CD14-positive monocyte (primary cell): Measurements from ENCODE around the gene GAREM2. TPM values are rescaled to one million over a fixed set of nuclear protein-coding genes. Genes with fewer than 3 reads are reported as not detected.

Source experiments
- DNase-seq, 3 donors: peaks; one replicate each; pipeline ENCODE4 v3.0.0-alpha.2; 2011 to 2022
- H2AFZ ChIP-seq: 2 replicates; pipeline ENCODE4 v1.6.0; 2012; ENCODE audit warnings: mild to moderate bottlenecking, low read depth, low read length, inconsistent platforms; ENCODE audit not compliant: insufficient read depth, poor library complexity, severe bottlenecking
- H3K27ac ChIP-seq, 2 donors: 1 replicate in 1 of 2; 2 replicates in 1 of 2; pipeline ENCODE4 v1.5.1; 2012 to 2013; ENCODE audit warnings: low read length in 2 of 2, control low read depth in 1 of 2, inconsistent platforms in 1 of 2, low read depth in 1 of 2, mild to moderate bottlenecking in 1 of 2
- H3K27me3 ChIP-seq, 2 donors: one replicate each; pipeline versions ENCODE4 v1.6.0 to v1.6.1; 2011 to 2013; ENCODE audit warnings: low read length in 2 of 2; ENCODE audit not compliant: control insufficient read depth in 2 of 2, insufficient read depth in 2 of 2
- H3K36me3 ChIP-seq, 2 donors: replicated peaks in 1 of 2; 1 replicate in 1 of 2; 2 replicates in 1 of 2; pipeline versions ENCODE4 v1.5.1 to v1.6.1; 2012 to 2013; ENCODE audit warnings: low read length in 2 of 2, control low read depth in 1 of 2, inconsistent platforms in 1 of 2, mild to moderate bottlenecking in 1 of 2; ENCODE audit not compliant: insufficient read depth in 2 of 2, control insufficient read depth in 1 of 2
- H3K4me1 ChIP-seq, 2 donors: 1 replicate in 1 of 2; 2 replicates in 1 of 2; pipeline versions ENCODE4 v1.5.1 to v1.6.1; 2012 to 2013; ENCODE audit warnings: low read length in 2 of 2, control low read depth in 1 of 2, inconsistent platforms in 1 of 2, mild to moderate bottlenecking in 1 of 2, moderate library complexity in 1 of 2; ENCODE audit not compliant: insufficient read depth in 2 of 2, control insufficient read depth in 1 of 2
- H3K4me2 ChIP-seq: replicated peaks from 2 replicates; pipeline ENCODE3; 2012; ENCODE audit warnings: low read length, moderate library complexity, mild to moderate bottlenecking; ENCODE audit not compliant: poor library complexity, severe bottlenecking; ENCODE audit errors: extremely low read depth
- H3K4me3 ChIP-seq, 3 experiments: fragments of 200-600 bp in 1 of 3; sonication (generic) in 1 of 3; replicated peaks in 1 of 3; 1 replicate in 2 of 3; 2 replicates in 1 of 3; pipeline ENCODE4 v1.5.1; 2011 to 2013; ENCODE audit warnings: low read length in 3 of 3, mild to moderate bottlenecking in 3 of 3, control low read depth in 2 of 3, low read depth in 2 of 3, inconsistent platforms in 1 of 3, moderate library complexity in 1 of 3
- H3K79me2 ChIP-seq: 2 replicates; pipeline ENCODE4 v1.6.0; 2012; ENCODE audit warnings: mild to moderate bottlenecking, control low read depth, inconsistent platforms, low read length, moderate library complexity; ENCODE audit not compliant: insufficient read depth
- H3K9ac ChIP-seq: 2 replicates; pipeline ENCODE4 v1.6.0; 2017; ENCODE audit warnings: low read length, mild to moderate bottlenecking; ENCODE audit not compliant: insufficient read depth, poor library complexity, severe bottlenecking
- H3K9me3 ChIP-seq, 2 donors: replicated peaks in 1 of 2; 1 replicate in 1 of 2; 2 replicates in 1 of 2; pipeline versions ENCODE4 v1.5.1 to v1.6.1; 2012 to 2013; ENCODE audit warnings: low read length in 2 of 2, control low read depth in 1 of 2; ENCODE audit not compliant: control insufficient read depth in 1 of 2, insufficient read depth in 1 of 2
- H4K20me1 ChIP-seq: 2 replicates; pipeline ENCODE4 v1.6.0; 2012; ENCODE audit warnings: mild to moderate bottlenecking, low read length, control low read depth, moderate library complexity; ENCODE audit not compliant: insufficient read depth
- H3K27ac Mint-ChIP-seq, 7 donors: one replicate each; pipeline ENCODE4 v1.8.0; 2020; ENCODE audit warnings: mild to moderate bottlenecking in 7 of 7, mixed read lengths in 7 of 7, moderate library complexity in 6 of 7, inconsistent platforms in 2 of 7
- H3K27me3 Mint-ChIP-seq, 3 donors: one replicate each; pipeline ENCODE4 v1.8.0; 2021 to 2022; ENCODE audit warnings: low read depth in 3 of 3, mild to moderate bottlenecking in 3 of 3, mixed read lengths in 3 of 3, moderate library complexity in 3 of 3, inconsistent platforms in 1 of 3
- H3K36me3 Mint-ChIP-seq, 2 donors: one replicate each; pipeline ENCODE4 v1.8.0; 2020; ENCODE audit warnings: mixed read lengths in 2 of 2, inconsistent platforms in 1 of 2, mild to moderate bottlenecking in 1 of 2
- H3K4me1 Mint-ChIP-seq: one replicate; pipeline ENCODE4 v1.8.0; 2020; ENCODE audit warnings: mild to moderate bottlenecking, mixed read lengths
- H3K4me3 Mint-ChIP-seq, 2 donors: one replicate each; pipeline ENCODE4 v1.8.0; 2020; ENCODE audit warnings: mild to moderate bottlenecking in 2 of 2, mixed read lengths in 2 of 2, moderate library complexity in 1 of 2
- H3K9me3 Mint-ChIP-seq, 7 donors: one replicate each; pipeline ENCODE4 v1.8.0; 2020 to 2022; ENCODE audit warnings: mixed read lengths in 7 of 7, mild to moderate bottlenecking in 6 of 7, moderate library complexity in 6 of 7, inconsistent platforms in 2 of 7
- WGBS: methylation state at CpG from one replicate; pipeline ENCODE4 v1.1.5; 2013; ENCODE audit warnings: missing lambda C conversion rate; ENCODE audit not compliant: insufficient coverage; 5-methylcytosine and 5-hydroxymethylcytosine counted together
- intact Hi-C, 2 donors: fragments of 100-400 bp; cut with micrococcal nuclease; formaldehyde crosslinking; loops; one replicate each; pipeline versions ENCODE4 v1.15.0 to v1.15.1; 2023
- polyA plus RNA-seq, 3 donors: library from polyadenylated mRNA; depleted of rRNA in 1 of 3; unstranded in 2 of 3; stranded (reverse) in 1 of 3; fragments of 300-500 nt in 2 of 3; fragments of >200 nt in 1 of 3; fragmentation: Illumina TruSeq in 2 of 3; gene quantifications; 1 replicate in 2 of 3; 2 replicates in 1 of 3; pipeline ENCODE4 v1.2.3, GENCODE V29; 2012 to 2021
- TF ChIP-seq, protein P1 (sequence below): fragments of 200-600 bp; IDR thresholded peaks from one replicate; pipeline ENCODE4 v1.8.0; 2022; ENCODE audit warnings: antibody characterized with exemption, mild to moderate bottlenecking

Gene GAREM2
- polyA plus RNA-seq, 3 donors: 0.08 to 0.09 TPM; not detected in 1

- WGBS: 96% methylated on average over 16 of the region's 16 CpGs
- peaks cover 9 to 21% of the 10 kb centered on the region in 2 donors for H3K4me1 ChIP-seq
- Mint-ChIP-seq H3K27me3 (peaks cover 12 to 25% (median 24%) of the 10 kb centered on the region in 3 donors), H3K4me3 (no peak overlapping the region), H3K4me1 (peaks cover 16% of the 10 kb centered on the region), H3K27ac (no peak overlapping the region), H3K36me3 (peaks cover 27 to 29% of the 10 kb centered on the region in 2 donors), H3K9me3 (peaks cover 0 to 3% (median 0%) of the 10 kb centered on the region in 7 donors)
- intact Hi-C loops: loop anchor here in 1 of 2 donors (10.0 kb wide), 1 partner anchor 233 kb away; no protein-coding TSS in a partner anchor
- no peak overlapping the region for H3K27ac ChIP-seq
- H3K4me3 ChIP-seq: no peak overlapping the region
- no peak overlapping the region for H3K9ac ChIP-seq
- DNase-seq: no peak
- H3K9me3 ChIP-seq: no peaks in the 10 kb centered on the region
- H2AFZ ChIP-seq: no peak overlapping the region
- peaks cover 4 to 14% of the 10 kb centered on the region in 2 donors for H3K27me3 ChIP-seq
- no peaks in the 10 kb centered on the region for H3K79me2 ChIP-seq
- TF ChIP-seq, protein P1, sequence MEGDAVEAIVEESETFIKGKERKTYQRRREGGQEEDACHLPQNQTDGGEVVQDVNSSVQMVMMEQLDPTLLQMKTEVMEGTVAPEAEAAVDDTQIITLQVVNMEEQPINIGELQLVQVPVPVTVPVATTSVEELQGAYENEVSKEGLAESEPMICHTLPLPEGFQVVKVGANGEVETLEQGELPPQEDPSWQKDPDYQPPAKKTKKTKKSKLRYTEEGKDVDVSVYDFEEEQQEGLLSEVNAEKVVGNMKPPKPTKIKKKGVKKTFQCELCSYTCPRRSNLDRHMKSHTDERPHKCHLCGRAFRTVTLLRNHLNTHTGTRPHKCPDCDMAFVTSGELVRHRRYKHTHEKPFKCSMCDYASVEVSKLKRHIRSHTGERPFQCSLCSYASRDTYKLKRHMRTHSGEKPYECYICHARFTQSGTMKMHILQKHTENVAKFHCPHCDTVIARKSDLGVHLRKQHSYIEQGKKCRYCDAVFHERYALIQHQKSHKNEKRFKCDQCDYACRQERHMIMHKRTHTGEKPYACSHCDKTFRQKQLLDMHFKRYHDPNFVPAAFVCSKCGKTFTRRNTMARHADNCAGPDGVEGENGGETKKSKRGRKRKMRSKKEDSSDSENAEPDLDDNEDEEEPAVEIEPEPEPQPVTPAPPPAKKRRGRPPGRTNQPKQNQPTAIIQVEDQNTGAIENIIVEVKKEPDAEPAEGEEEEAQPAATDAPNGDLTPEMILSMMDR: no peak
- peaks cover 22 to 28% of the 10 kb centered on the region in 2 donors for H3K36me3 ChIP-seq
- H4K20me1 ChIP-seq: no peaks in the 10 kb centered on the region
- H3K4me2 ChIP-seq: no peak overlapping the region
Measured at GRCh38 chr2:26187537-26188104, 14.7 kb downstream of the GAREM2 start.

DNA sequence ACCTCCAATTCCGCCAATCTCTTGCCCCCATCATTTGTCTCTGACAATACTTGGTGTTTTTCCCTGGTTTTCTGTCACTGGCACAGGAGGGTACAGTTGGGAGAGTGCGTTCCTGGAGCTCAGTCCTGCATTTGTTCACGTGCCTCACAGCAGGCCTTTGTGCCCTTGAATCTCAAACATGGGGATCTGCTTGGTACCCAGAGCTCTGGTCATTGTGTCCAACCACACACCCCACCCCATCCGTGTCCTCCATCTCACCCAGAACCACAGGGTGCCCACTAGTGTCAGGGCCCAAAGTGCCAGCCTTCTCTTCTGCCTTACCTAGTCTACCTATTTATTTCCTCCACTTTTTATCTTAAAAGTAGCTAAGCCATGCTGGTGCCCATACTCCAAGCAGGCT lies 16.2 kb downstream of the GAREM2 start:
- TF ChIP-seq, protein P1: no peak

More for the DNA sequence above, 16.2 kb downstream of the GAREM2 start:
- Mint-ChIP-seq H3K27ac (peak overlapping the region in 4 of 7 donors; percentile 7 to 55 (median 14)), H3K36me3 (peaks cover 39 to 42% of the 10 kb centered on the region in 2 donors), H3K4me1 (peaks cover 11% of the 10 kb centered on the region), H3K9me3 (peaks cover 0 to 3% (median 0%) of the 10 kb centered on the region in 7 donors), H3K27me3 (peaks cover 12 to 18% (median 18%) of the 10 kb centered on the region in 3 donors), H3K4me3 (no peak overlapping the region)
- intact Hi-C loops: loop anchor here in 1 of 2 donors (10.0 kb wide), 1 partner anchor 234 kb away; no protein-coding TSS in a partner anchor
- Histone ChIP-seq H3K9me3 (no peaks in the 10 kb centered on the region), H4K20me1 (no peaks in the 10 kb centered on the region), H2AFZ (no peak overlapping the region), H3K79me2 (no peaks in the 10 kb centered on the region), H3K27me3 (peaks cover 4 to 12% of the 10 kb centered on the region in 2 donors), H3K27ac (peak overlapping the region in 1 of 2 donors; percentile 32), H3K9ac (no peak overlapping the region), H3K4me3 (no peak overlapping the region), H3K4me1 (peaks cover 9 to 18% of the 10 kb centered on the region in 2 donors), H3K36me3 (peaks cover 37 to 43% of the 10 kb centered on the region in 2 donors), H3K4me2 (no peak overlapping the region)
- DNase-seq: no peak
- 86% methylated on average over 3 of the region's 4 CpGs for WGBS
